Stimulated activated naive CD8-positive, alpha-beta T cell treated with anti-CD3 and anti-CD28 coated beads, Interleukin-15, Interleukin-2, amounts not matched to agents 100 ng/mL and 50 ng/mL, for 24 hours (primary cell): Measurements from ENCODE around the gene SCART1.
"Not testable (repeated sequence)": the region's sequence is repeated elsewhere in the genome, so short reads cannot be mapped to it uniquely, and the experiment has no call there.

Source experiments
- H3K27ac Mint-ChIP-seq: one replicate; pipeline ENCODE4 v1.8.0; 2021; ENCODE audit warnings: mild to moderate bottlenecking, mixed read lengths
- H3K27me3 Mint-ChIP-seq: one replicate; pipeline ENCODE4 v1.8.0; 2021; ENCODE audit warnings: mixed read lengths
- H3K36me3 Mint-ChIP-seq: one replicate; pipeline ENCODE4 v1.8.0; 2021; ENCODE audit warnings: low read depth, mixed read lengths
- H3K4me1 Mint-ChIP-seq: one replicate; pipeline ENCODE4 v1.8.0; 2021; ENCODE audit warnings: low read depth, mixed read lengths
- H3K4me3 Mint-ChIP-seq: one replicate; pipeline ENCODE4 v1.8.0; 2021; ENCODE audit warnings: mild to moderate bottlenecking, mixed read lengths
- H3K9me3 Mint-ChIP-seq: one replicate; pipeline ENCODE4 v1.8.0; 2021; ENCODE audit warnings: mixed read lengths

SCART1 gene

GRCh38 chr10:133453516-133454203 is at the start of gene SCART1:
TSS of gene SCART1 (plus strand) at chr10:133453945. CDS start at chr10:133453998, 53 bp downstream.
- peaks cover 10% of the 10 kb centered on the region for H3K9me3 Mint-ChIP-seq
- H3K27ac Mint-ChIP-seq = no peak within 1 kb of the TSS
- no peak within 1 kb of the TSS for H3K4me3 Mint-ChIP-seq
- H3K36me3 Mint-ChIP-seq = peaks cover 1% of the 10 kb centered on the region
- H3K4me1 Mint-ChIP-seq = no peaks in the 10 kb centered on the region
- H3K27me3 Mint-ChIP-seq = peaks cover 1% of the 10 kb centered on the region

- H3K4me1 Mint-ChIP-seq = peaks cover 57% of the 10 kb centered on the region
- no peaks in the 10 kb centered on the region for H3K9me3 Mint-ChIP-seq
- no peaks in the 10 kb centered on the region for H3K27me3 Mint-ChIP-seq
- H3K4me3 Mint-ChIP-seq = no peak overlapping the region
- H3K36me3 Mint-ChIP-seq = peaks cover 82% of the 10 kb centered on the region
- peak overlapping the region; percentile 29 for H3K27ac Mint-ChIP-seq
Measured at GRCh38 chr10:133405272-133405671, 48.5 kb upstream of the SCART1 start.

- Mint-ChIP-seq H3K27me3 (no peaks in the 10 kb centered on the region), H3K36me3 (peaks cover 82% of the 10 kb centered on the region), H3K4me1 (peaks cover 52% of the 10 kb centered on the region), H3K27ac (peak overlapping the region; percentile 17), H3K4me3 (peak overlapping the region; percentile 18), H3K9me3 (peaks cover 4% of the 10 kb centered on the region)
Measured at GRCh38 chr10:133405844-133406527, 47.8 kb upstream of the SCART1 start.

GRCh38 chr10:133411523-133412380 is 42.0 kb upstream of the SCART1 start:
- Mint-ChIP-seq H3K4me1 (peaks cover 36% of the 10 kb centered on the region), H3K27ac (peak overlapping the region; percentile 7), H3K27me3 (no peaks in the 10 kb centered on the region), H3K9me3 (peaks cover 21% of the 10 kb centered on the region), H3K36me3 (peaks cover 85% of the 10 kb centered on the region), H3K4me3 (no peak overlapping the region)

DNA sequence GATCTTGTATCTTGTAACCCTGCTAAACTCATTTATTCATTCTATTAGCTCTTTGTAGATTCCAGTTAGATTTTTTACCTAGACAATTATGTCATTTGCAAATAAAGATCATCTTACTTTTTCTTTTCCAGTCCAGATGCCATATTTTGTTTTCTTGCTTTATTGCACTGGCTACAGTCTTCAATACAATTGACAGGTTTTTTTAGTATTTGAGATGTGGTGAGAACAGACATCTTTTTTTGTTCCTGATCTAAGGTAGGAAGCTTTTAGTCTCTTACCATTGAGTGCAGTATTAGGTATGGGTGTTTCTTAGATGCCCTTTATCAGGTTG is 41.4 kb upstream of the SCART1 start:
- peaks cover 31% of the 10 kb centered on the region for H3K4me1 Mint-ChIP-seq
- no peak overlapping the region for H3K27ac Mint-ChIP-seq
- H3K36me3 Mint-ChIP-seq = peaks cover 79% of the 10 kb centered on the region
- peaks cover 21% of the 10 kb centered on the region for H3K9me3 Mint-ChIP-seq
- H3K27me3 Mint-ChIP-seq = no peaks in the 10 kb centered on the region
- no peak overlapping the region for H3K4me3 Mint-ChIP-seq

GRCh38 chr10:133414401-133414800 is 39.3 kb upstream of the SCART1 start:
- Mint-ChIP-seq H3K4me1 (peaks cover 20% of the 10 kb centered on the region), H3K36me3 (peaks cover 66% of the 10 kb centered on the region), H3K9me3 (peaks cover 21% of the 10 kb centered on the region)
- H3K27ac Mint-ChIP-seq, H3K4me3 Mint-ChIP-seq, H3K27me3 Mint-ChIP-seq: not testable (repeated sequence)

- Mint-ChIP-seq H3K27me3 (no peaks in the 10 kb centered on the region), H3K9me3 (peaks cover 20% of the 10 kb centered on the region), H3K36me3 (peaks cover 58% of the 10 kb centered on the region), H3K4me1 (peaks cover 15% of the 10 kb centered on the region), H3K27ac (no peak overlapping the region), H3K4me3 (no peak overlapping the region)
Measured at GRCh38 chr10:133415752-133416151, 38.0 kb upstream of the SCART1 start.

DNA sequence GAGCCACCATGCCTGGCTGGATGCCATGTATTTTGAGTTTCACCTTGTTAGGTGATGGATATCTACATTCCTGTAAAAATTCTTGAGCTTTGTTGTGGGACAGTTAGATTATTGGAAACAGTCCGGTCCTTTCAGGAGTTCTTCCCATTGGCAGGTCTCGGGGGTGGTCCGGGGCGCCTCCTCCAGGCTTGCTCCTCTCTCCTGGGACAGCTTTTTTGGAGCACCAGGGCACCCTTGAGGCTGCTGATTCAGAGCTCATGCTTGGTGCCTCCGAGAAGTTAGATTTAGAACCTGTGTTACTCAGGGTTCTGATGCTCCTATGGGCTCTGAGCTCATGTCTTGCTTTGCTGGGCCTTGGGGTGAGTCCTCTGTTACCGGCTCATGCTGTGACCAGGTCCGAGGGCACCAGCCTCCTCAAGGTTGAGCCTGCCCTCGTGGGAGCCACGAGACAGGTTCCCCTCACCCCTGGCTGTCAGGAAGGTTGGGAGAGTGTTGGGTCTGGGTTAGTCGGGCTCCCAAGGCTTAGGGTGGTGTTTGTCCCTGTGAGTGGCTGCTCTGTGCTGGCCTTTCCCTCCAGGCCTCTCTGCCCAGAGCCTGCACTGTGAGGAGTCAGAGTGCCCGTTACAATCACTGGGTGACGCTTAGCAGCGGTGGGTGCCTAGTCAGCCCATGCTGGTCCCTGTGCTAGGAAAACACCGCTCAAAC is 35.3 kb upstream of the SCART1 start:
- Mint-ChIP-seq H3K4me1 (peaks cover 6% of the 10 kb centered on the region), H3K27ac (no peak overlapping the region), H3K4me3 (no peak overlapping the region), H3K27me3 (no peaks in the 10 kb centered on the region), H3K9me3 (peaks cover 2% of the 10 kb centered on the region), H3K36me3 (peaks cover 31% of the 10 kb centered on the region)

GRCh38 chr10:133419211-133419950 is 34.4 kb upstream of the SCART1 start:
- Mint-ChIP-seq H3K4me3 (no peak overlapping the region), H3K27ac (no peak overlapping the region), H3K9me3 (no peaks in the 10 kb centered on the region), H3K36me3 (peaks cover 28% of the 10 kb centered on the region), H3K27me3 (no peaks in the 10 kb centered on the region), H3K4me1 (peaks cover 6% of the 10 kb centered on the region)

- Mint-ChIP-seq H3K36me3 (peaks cover 24% of the 10 kb centered on the region), H3K27ac (no peak overlapping the region), H3K4me3 (no peak overlapping the region), H3K4me1 (peaks cover 6% of the 10 kb centered on the region), H3K27me3 (no peaks in the 10 kb centered on the region), H3K9me3 (no peaks in the 10 kb centered on the region)
Measured at GRCh38 chr10:133420028-133420427, 33.7 kb upstream of the SCART1 start.

- no peaks in the 10 kb centered on the region for H3K27me3 Mint-ChIP-seq
- no peak overlapping the region for H3K27ac Mint-ChIP-seq
- peaks cover 6% of the 10 kb centered on the region for H3K4me1 Mint-ChIP-seq
- H3K9me3 Mint-ChIP-seq = no peaks in the 10 kb centered on the region
- H3K4me3 Mint-ChIP-seq = no peak overlapping the region
- H3K36me3 Mint-ChIP-seq = peaks cover 19% of the 10 kb centered on the region
Measured at GRCh38 chr10:133420579-133420978, 33.2 kb upstream of the SCART1 start.

GRCh38 chr10:133421336-133422222 is 32.2 kb upstream of the SCART1 start:
- Mint-ChIP-seq H3K4me1 (peaks cover 6% of the 10 kb centered on the region), H3K36me3 (peaks cover 12% of the 10 kb centered on the region), H3K27me3 (no peaks in the 10 kb centered on the region), H3K4me3 (no peak overlapping the region), H3K9me3 (no peaks in the 10 kb centered on the region), H3K27ac (no peak overlapping the region)

GRCh38 chr10:133422223-133422806 is 31.4 kb upstream of the SCART1 start:
- no peaks in the 10 kb centered on the region for H3K27me3 Mint-ChIP-seq
- peaks cover 6% of the 10 kb centered on the region for H3K4me1 Mint-ChIP-seq
- peaks cover 12% of the 10 kb centered on the region for H3K36me3 Mint-ChIP-seq
- no peak overlapping the region for H3K27ac Mint-ChIP-seq
- no peaks in the 10 kb centered on the region for H3K9me3 Mint-ChIP-seq
- H3K4me3 Mint-ChIP-seq = peak overlapping the region; percentile 13
